Choroid plexus epithelial cell (primary cell): ENCODE results near the gene FGFR4.

ENCODE experiments used
- DNase-seq: peaks from one replicate; pipeline ENCODE4 v3.0.0-alpha.2; 2010; ENCODE audit warnings: low read depth
- H3K4me3 ChIP-seq: 2 replicates; pipeline ENCODE4 v1.5.1; 2011; ENCODE audit warnings: low read depth, mild to moderate bottlenecking, control low read depth, low read length, moderate library complexity
- CTCF ChIP-seq: conservative IDR thresholded peaks from 2 replicates; pipeline ENCODE4 v1.5.1; 2011; ENCODE audit warnings: low read depth, mild to moderate bottlenecking, control low read depth, inconsistent platforms, low read length, moderate library complexity

FGFR4 gene

GRCh38 chr5:177105691-177106476, 19.2 kb downstream of the FGFR4 start:
- no peak for TF ChIP-seq CTCF

GRCh38 chr5:177107159-177107558, 20.4 kb downstream of the FGFR4 start:
- no peak for DNase-seq
- no peak for TF ChIP-seq CTCF
- no peak overlapping the region for H3K4me3 ChIP-seq

More at GRCh38 chr5:177105691-177106476, 19.2 kb downstream of the FGFR4 start:
- no peak for DNase-seq
- no peak overlapping the region for H3K4me3 ChIP-seq

- no peak for TF ChIP-seq CTCF
- no peak for DNase-seq
Measured at GRCh38 chr5:177109810-177110209, 23.1 kb downstream of the FGFR4 start.

GRCh38 chr5:177111720-177112394, 25.1 kb downstream of the FGFR4 start:
- TF ChIP-seq CTCF = peak; percentile 98
- DNase-seq = peak; percentile 52
- H3K4me3 ChIP-seq = no peak overlapping the region

More at GRCh38 chr5:177109810-177110209, 23.1 kb downstream of the FGFR4 start:
- no peak overlapping the region for H3K4me3 ChIP-seq

- TF ChIP-seq CTCF = no peak
- no peak for DNase-seq
- H3K4me3 ChIP-seq = no peak overlapping the region
Measured at GRCh38 chr5:177112589-177113220, 26.0 kb downstream of the FGFR4 start.

GRCh38 chr5:177113566-177114424, 27.1 kb downstream of the FGFR4 start:
- H3K4me3 ChIP-seq = no peak overlapping the region
- peak; percentile 86 for DNase-seq
- TF ChIP-seq CTCF = peak; percentile 99
